SK-N-MC (cell line): ENCODE measurements around the gene ETF1.

Source experiments
- EZH2 ChIP-seq: fragments of 200-600 bp; sonication (generic); IDR thresholded peaks from one replicate; pipeline ENCODE4 v1.6.1; 2017; ENCODE audit warnings: antibody characterized with exemption
- POLR2AphosphoS5 ChIP-seq: IDR thresholded peaks from 2 replicates; pipeline ENCODE4 v1.6.1; 2012; ENCODE audit warnings: mild to moderate bottlenecking, low read depth, low read length, borderline replicate concordance

DNA sequence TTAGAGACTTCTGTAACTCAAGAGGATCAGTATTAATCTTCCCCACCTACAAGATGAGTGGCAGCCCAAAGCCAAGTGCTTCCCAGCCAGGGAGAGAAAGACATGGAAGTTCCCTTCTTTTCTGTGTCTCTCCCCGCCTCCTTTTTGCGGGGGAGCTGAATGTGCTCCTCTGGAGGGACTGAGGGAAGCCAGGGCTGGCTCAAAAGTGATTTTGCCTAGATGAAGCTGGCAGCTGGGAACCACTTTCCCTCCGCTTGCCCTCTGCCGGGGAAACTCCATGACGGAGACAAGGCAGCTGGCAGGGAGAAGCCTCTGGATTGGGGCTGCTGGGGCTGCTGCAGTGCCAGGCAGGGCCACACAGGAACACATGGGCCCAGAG lies 53.4 kb downstream of the ETF1 start:
- TF ChIP-seq EZH2, result no peak
- TF ChIP-seq POLR2AphosphoS5, result no peak
